HG03064 (cell line): ENCODE results near the gene ALKBH5.

Experiments
- ATAC-seq: cut with Tn5 transposase; IDR thresholded peaks from one replicate; pipeline ENCODE4 v1.9.1; 2021; ENCODE audit warnings: low read depth; ENCODE audit not compliant: unreplicated experiment

ALKBH5 gene

DNA sequence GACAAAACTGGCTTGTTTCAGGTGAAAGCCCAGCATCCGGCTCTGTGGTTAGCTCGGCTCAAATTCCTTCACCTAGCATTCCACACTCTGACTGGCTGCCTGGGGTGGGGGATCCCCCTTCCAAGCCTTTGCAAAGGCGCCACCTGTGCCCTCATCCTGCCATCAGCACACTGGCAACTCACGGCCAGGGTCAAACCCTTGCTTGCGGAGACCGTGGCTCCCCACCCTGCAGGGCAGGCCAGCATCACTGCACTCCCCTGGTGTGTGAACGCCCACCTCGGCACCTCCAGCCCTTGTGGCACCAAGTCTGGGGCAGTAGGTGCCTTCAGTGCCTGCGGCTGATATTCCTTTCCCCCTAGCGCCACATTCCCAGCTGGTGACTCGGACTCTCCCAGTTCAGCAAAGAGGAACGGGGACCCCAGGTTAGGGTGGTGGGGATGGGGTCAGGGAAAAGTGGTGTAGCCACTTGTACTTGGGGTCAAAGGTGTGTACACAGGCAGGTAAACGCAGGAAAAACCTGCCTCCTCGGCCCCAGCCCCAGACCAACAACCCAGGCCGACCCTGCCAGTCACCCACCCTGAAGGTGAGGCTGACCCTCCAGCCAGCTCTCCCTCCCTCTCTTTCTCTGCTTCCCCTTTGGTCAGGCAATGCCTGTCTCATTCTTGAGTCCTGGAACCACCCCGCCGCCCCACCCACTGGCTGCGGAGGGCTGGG is 73.8 kb downstream of the ALKBH5 start:
- ATAC-seq, result no peak

DNA sequence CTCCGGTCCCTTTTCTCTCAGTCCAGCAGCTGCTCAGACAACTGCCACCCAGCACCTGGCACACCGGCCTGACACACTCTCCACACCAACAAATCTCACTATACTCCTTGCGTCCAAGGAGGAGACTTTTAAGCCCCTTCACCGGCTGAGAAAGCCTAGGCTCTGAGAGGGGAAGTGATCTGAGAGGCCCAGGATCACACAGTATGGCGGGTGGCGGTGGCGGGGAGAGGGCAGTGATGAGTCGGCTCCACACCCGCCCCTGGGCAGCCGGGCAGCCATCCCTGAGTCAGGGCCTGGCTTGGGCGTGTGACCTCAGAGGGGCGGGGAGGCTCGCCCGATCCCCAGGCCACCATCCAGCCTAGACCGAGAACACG is 74.3 kb downstream of the ALKBH5 start:
- ATAC-seq, result peak; percentile 17

GRCh38 chr17:18258356-18259038 is 74.9 kb downstream of the ALKBH5 start, which contains the start of gene FLII:
Gene FLII, minus strand, starts transcription at chr17:18258738. Its CDS starts 48 bp downstream, at chr17:18258690.
- ATAC-seq, result peak; percentile 36
